ENCODE data around the gene PFKFB2.

PFKFB2 gene

DNA sequence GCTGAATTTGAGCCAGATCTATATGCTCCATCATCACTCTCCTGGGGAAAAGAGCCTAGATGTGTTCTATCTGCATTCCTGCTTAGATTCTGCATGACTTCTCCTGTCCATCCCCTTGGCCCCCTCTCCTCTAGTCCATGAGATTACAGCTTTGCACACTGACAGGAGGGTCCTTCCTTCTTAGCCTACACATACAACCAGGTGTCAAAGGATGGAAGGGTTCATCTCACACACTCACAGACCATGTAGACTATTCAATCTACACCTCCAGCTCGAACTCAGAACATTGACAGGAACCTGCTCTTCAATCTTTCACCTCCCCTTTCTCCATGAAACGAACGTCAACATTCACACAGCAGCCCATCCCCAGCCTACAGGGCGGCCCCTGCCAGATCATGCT lies 34.4 kb upstream of the PFKFB2 start:
- no peak for DNase-seq (ENCODE audit: low read depth)
- TF ChIP-seq, protein P1, sequence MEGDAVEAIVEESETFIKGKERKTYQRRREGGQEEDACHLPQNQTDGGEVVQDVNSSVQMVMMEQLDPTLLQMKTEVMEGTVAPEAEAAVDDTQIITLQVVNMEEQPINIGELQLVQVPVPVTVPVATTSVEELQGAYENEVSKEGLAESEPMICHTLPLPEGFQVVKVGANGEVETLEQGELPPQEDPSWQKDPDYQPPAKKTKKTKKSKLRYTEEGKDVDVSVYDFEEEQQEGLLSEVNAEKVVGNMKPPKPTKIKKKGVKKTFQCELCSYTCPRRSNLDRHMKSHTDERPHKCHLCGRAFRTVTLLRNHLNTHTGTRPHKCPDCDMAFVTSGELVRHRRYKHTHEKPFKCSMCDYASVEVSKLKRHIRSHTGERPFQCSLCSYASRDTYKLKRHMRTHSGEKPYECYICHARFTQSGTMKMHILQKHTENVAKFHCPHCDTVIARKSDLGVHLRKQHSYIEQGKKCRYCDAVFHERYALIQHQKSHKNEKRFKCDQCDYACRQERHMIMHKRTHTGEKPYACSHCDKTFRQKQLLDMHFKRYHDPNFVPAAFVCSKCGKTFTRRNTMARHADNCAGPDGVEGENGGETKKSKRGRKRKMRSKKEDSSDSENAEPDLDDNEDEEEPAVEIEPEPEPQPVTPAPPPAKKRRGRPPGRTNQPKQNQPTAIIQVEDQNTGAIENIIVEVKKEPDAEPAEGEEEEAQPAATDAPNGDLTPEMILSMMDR (conservative IDR thresholded peaks at IDR 0.05; ENCODE audit: low read depth, low read length) = no peak
- H3K4me3 ChIP-seq (ENCODE audit: low read depth, low read length) = no peak overlapping the region

DNA sequence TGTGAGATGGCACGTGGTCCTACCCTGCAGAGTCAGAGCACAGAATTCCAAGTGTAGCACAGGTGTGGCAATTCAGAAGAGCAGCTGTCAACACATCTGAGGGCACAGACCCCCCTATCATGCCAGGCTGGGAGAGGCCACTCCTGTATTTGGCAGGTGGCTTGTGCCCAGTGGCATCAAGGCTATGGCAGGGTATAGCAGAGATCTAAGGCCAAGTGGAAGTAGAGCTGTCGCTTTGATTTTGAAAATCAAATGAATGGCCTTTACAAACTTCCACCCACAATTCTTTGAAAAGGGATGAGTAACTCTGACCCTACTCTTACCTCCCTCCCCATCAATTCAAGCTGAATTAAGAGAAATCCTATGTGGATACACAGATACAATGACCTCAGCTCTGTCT lies 33.9 kb upstream of the PFKFB2 start:
- no peak overlapping the region for H3K4me3 ChIP-seq (ENCODE audit: low read depth, low read length)
- DNase-seq (ENCODE audit: low read depth) = no peak
- TF ChIP-seq, protein P1 (conservative IDR thresholded peaks at IDR 0.05; ENCODE audit: low read depth, low read length) = no peak

DNA sequence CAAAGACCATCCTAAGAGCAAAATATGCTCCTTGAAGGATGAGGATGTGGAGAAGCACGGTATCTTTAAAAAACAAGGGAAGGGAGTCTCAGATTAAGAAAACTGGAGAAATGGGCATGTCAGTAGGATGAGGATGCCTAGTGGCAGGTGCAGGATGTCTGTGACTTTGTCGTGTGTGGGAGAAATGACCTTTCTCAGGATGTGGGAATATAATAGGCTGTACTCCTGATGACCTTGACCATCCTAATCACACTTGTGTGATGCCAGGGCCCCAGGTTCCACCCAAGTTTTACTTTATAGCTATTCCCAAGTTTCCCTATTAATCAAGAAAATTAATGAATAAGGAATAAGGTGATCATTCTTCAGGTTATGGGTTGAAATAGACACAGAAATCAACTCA lies 33.4 kb upstream of the PFKFB2 start:
- DNase-seq (ENCODE audit: low read depth) = no peak
- TF ChIP-seq, protein P1 (conservative IDR thresholded peaks at IDR 0.05; ENCODE audit: low read depth, low read length) = no peak
- no peak overlapping the region for H3K4me3 ChIP-seq (ENCODE audit: low read depth, low read length)

DNA sequence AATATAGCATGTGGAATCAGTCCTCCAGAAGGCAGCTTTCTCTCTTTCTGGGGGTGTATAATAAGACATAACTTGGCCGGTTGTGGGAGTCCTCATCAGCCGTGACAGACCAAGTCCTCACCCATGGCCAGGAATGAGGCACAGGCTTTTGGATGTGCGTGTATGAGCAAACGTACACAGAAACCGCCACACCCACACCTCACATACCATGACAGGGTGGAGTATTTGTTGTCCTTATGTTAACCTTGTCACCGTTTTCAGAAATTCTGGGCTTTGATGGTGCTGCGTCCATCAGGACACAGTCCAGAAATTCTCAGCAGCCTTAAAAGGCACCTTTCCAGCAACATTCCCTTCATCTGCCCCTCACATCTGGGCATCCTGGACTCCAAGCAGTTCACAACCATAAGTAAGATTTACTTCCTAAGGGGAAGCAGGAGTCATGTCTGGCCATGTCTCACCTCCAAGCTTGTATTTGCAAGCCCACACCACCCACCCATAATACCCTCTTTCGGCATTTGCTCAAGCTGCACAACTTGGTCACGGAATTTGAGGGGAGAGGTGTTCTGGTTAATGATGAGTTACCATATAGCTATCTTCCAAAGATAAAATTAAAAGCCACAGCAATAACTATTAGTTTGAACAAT lies 32.9 kb upstream of the PFKFB2 start:
- H3K4me3 ChIP-seq (ENCODE audit: low read depth, low read length) = no peak overlapping the region
- TF ChIP-seq, protein P1 (conservative IDR thresholded peaks at IDR 0.05; ENCODE audit: low read depth, low read length) = no peak
- no peak for DNase-seq (ENCODE audit: low read depth)

DNA sequence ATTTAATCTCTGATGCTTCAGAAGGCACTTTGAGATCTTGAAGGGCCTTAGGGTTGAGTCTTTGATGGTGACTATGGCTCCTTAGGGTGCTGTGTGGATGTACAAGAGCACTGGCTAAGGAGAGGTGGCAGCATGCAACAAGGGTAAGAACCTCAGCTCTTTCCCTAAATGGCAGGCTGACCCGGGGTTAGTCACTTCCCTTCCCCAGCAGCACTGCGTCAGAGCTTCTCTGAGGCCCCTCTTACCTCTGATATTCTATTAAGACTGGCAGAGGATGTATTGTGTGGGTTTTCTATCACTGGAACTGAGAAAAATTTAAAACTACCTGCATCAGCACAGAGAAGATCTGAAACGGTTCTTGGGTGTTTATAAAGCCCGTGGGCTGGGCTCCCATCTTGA lies 32.4 kb upstream of the PFKFB2 start:
- no peak for DNase-seq (ENCODE audit: low read depth)
- TF ChIP-seq, protein P1 (conservative IDR thresholded peaks at IDR 0.05; ENCODE audit: low read depth, low read length) = no peak
- no peak overlapping the region for H3K4me3 ChIP-seq (ENCODE audit: low read depth, low read length)

DNA sequence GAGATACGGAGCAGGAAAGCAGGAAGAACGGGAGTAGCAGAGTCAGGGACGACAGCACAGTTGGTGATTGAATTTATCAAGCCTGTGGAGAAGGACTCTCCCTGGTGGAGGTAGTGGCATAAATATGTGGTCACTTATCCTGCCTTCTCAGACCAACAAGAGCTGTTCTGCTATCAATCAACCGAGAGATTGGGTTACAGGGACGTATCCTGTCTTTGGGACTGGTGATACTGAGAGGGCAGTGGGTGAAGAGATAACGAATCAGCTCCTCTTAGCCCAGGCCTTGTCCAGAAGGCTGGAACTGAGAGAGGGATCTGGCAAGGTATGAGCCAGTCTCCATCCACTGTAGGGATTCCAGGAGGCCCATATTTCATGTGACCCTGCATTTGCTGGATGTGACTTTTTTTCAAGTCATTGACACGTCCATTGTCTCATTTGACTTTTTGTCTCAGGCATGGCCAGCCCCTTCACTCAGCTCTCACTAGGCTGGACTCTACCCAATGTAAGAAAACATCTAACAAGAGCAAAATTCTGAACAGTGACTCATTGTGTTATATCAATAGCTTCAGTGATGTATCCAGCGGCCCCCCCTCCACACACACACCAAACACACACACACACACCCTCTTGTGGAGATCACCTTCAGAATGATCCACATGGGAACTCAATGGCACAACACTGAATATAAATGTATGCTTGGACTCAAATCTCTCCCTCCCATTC lies 31.8 kb upstream of the PFKFB2 start:
- no peak overlapping the region for H3K4me3 ChIP-seq (ENCODE audit: low read depth, low read length)
- no peak for DNase-seq (ENCODE audit: low read depth)
- TF ChIP-seq, protein P1 (conservative IDR thresholded peaks at IDR 0.05; ENCODE audit: low read depth, low read length) = no peak
